Measurements from ENCODE around the gene DPYSL4.

Gene DPYSL4

GRCh38 chr10:132254841-132255240, 68.1 kb downstream of the DPYSL4 start:
- H3K27ac ChIP-seq (ENCODE audit: low read length), result no peak overlapping the region
- DNase-seq (ENCODE audit: low read depth, low spot score), result no peak
- WGBS (ENCODE audit: insufficient coverage, insufficient read length), result no CpG with 5 or more reads among the region's 14 CpGs
- no peak overlapping the region for H3K4me3 ChIP-seq (ENCODE audit: low read length)
- no peaks in the 10 kb centered on the region for H3K4me1 ChIP-seq (ENCODE audit: control insufficient read depth, insufficient read depth, low read length)
- no peaks in the 10 kb centered on the region for H3K36me3 ChIP-seq (ENCODE audit: control insufficient read depth, insufficient read depth, low read length)
- no peaks in the 10 kb centered on the region for H3K27me3 ChIP-seq (ENCODE audit: control insufficient read depth, insufficient read depth, low read length)
- no peaks in the 10 kb centered on the region for H3K9me3 ChIP-seq (ENCODE audit: control insufficient read depth, insufficient read depth, low read length)

All from iPS DF 6.9 (cell line).